Trophoblast cell (in vitro differentiated cells and primary cell): Measurements from ENCODE around the gene GRIN2C.

Source experiments
- DNase-seq, 2 donors: peaks; one replicate each; pipeline ENCODE4 v3.0.0-alpha.2; 2016
- H2AFZ ChIP-seq: 2 replicates; pipeline ENCODE4 v1.6.1; 2013; ENCODE audit warnings: low read length, moderate library complexity, mild to moderate bottlenecking; ENCODE audit not compliant: insufficient read depth, poor library complexity
- H2AK5ac ChIP-seq: 2 replicates; pipeline ENCODE4 v1.6.1; 2013; ENCODE audit warnings: mild to moderate bottlenecking, low read length
- H2BK120ac ChIP-seq: 2 replicates; pipeline ENCODE4 v1.6.1; 2013; ENCODE audit warnings: low read length, mild to moderate bottlenecking, moderate library complexity; ENCODE audit not compliant: insufficient read depth, poor library complexity
- H2BK12ac ChIP-seq: 2 replicates; pipeline ENCODE4 v1.6.1; 2013; ENCODE audit warnings: mild to moderate bottlenecking, low read length, moderate library complexity
- H2BK5ac ChIP-seq: 2 replicates; pipeline ENCODE4 v1.6.1; 2013; ENCODE audit warnings: low read length, low read depth, moderate library complexity, mild to moderate bottlenecking; ENCODE audit not compliant: poor library complexity
- H3K14ac ChIP-seq: 2 replicates; pipeline ENCODE4 v1.6.1; 2013; ENCODE audit warnings: mild to moderate bottlenecking, low read length
- H3K18ac ChIP-seq: 2 replicates; pipeline ENCODE4 v1.6.1; 2013; ENCODE audit warnings: mild to moderate bottlenecking, low read length
- H3K23ac ChIP-seq: 2 replicates; pipeline ENCODE4 v1.6.1; 2013; ENCODE audit warnings: low read length
- H3K27ac ChIP-seq: 2 replicates; pipeline ENCODE4 v1.5.1; 2013; ENCODE audit warnings: low read depth, mild to moderate bottlenecking, inconsistent platforms, low read length, moderate library complexity
- H3K27me3 ChIP-seq: 2 replicates; pipeline ENCODE4 v1.6.1; 2013; ENCODE audit warnings: inconsistent platforms, mild to moderate bottlenecking, low read length, moderate library complexity; ENCODE audit not compliant: insufficient read depth
- H3K36me3 ChIP-seq, 2 experiments: 1 replicate in 1 of 2; 2 replicates in 1 of 2; pipeline ENCODE4 v1.6.1; 2013; ENCODE audit warnings: low read length in 2 of 2, mild to moderate bottlenecking in 2 of 2, moderate library complexity in 1 of 2; ENCODE audit not compliant: insufficient read depth in 2 of 2, control insufficient read depth in 1 of 2
- H3K4ac ChIP-seq: 2 replicates; pipeline ENCODE4 v1.6.1; 2013; ENCODE audit warnings: low read depth, mild to moderate bottlenecking, low read length, moderate library complexity
- H3K4me1 ChIP-seq, 2 experiments: 1 replicate in 1 of 2; 2 replicates in 1 of 2; pipeline ENCODE4 v1.6.1; 2013; ENCODE audit warnings: low read length in 2 of 2, mild to moderate bottlenecking in 2 of 2, moderate library complexity in 1 of 2; ENCODE audit not compliant: insufficient read depth in 2 of 2, control insufficient read depth in 1 of 2
- H3K4me2 ChIP-seq: 2 replicates; pipeline ENCODE4 v1.6.1; 2013; ENCODE audit warnings: inconsistent platforms, mild to moderate bottlenecking, low read length, moderate library complexity
- H3K4me3 ChIP-seq: 2 replicates; pipeline ENCODE4 v1.5.1; 2013; ENCODE audit warnings: mild to moderate bottlenecking, low read depth, low read length, inconsistent platforms
- H3K79me1 ChIP-seq: one replicate; pipeline ENCODE4 v1.6.1; 2013; ENCODE audit warnings: low read length
- H3K79me2 ChIP-seq: 2 replicates; pipeline ENCODE4 v1.6.1; 2013; ENCODE audit warnings: low read length, mild to moderate bottlenecking; ENCODE audit not compliant: control insufficient read depth, insufficient read depth, poor library complexity
- H3K9ac ChIP-seq: 2 replicates; pipeline ENCODE4 v1.6.1; 2013; ENCODE audit warnings: mild to moderate bottlenecking, low read length
- H3K9me3 ChIP-seq: 2 replicates; pipeline ENCODE4 v1.6.1; 2013; ENCODE audit warnings: low read depth, mild to moderate bottlenecking, control low read depth, inconsistent platforms, low read length; ENCODE audit not compliant: insufficient read depth
- H4K12ac ChIP-seq: 2 replicates; pipeline ENCODE4 v1.6.1; 2013; ENCODE audit warnings: low read depth, mild to moderate bottlenecking, low read length, moderate library complexity
- H4K8ac ChIP-seq: 2 replicates; pipeline ENCODE4 v1.6.1; 2013; ENCODE audit warnings: low read depth, mild to moderate bottlenecking, low read length, moderate library complexity
- H4K91ac ChIP-seq: one replicate; pipeline ENCODE4 v1.6.1; 2013; ENCODE audit warnings: low read depth, mild to moderate bottlenecking, low read length, moderate library complexity
- WGBS: extraction: QIAGEN DNeasy Blood & Tissue Kit; methylation state at CpG from one replicate; pipeline ENCODE4 v1.1.7; 2013; ENCODE audit warnings: missing lambda C conversion rate; ENCODE audit not compliant: insufficient read length, insufficient coverage; ENCODE audit errors: extremely low coverage; 5-methylcytosine and 5-hydroxymethylcytosine counted together

The GRIN2C gene

DNA sequence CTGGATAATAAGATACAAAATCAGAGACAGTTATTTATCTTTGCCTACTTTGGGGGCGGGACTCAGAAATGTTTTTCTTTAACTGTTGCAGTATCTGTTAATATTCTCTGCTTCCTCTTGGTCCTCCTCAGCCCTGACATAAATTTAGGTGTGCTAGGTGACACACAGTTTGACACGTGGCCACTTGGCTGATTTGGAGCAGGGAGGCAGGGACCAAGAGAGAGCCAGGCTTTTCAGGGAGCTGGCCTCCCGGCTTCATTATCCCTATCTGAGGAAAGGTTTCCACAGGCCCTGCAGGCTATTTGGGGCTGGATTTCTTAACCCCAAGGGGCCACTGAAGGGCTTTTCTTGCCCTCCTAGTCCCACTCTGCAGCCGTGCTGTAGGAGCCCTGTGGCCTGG lies 63.5 kb downstream of the GRIN2C start:
- Histone ChIP-seq H3K23ac (no peak overlapping the region), H2BK12ac (no peak overlapping the region), H2AFZ (no peak overlapping the region), H2BK5ac (no peak overlapping the region), H3K27ac (no peak overlapping the region), H2AK5ac (no peak overlapping the region), H3K4ac (no peak overlapping the region), H3K79me2 (no peaks in the 10 kb centered on the region), H4K8ac (no peak overlapping the region), H3K14ac (no peak overlapping the region), H3K79me1 (no peaks in the 10 kb centered on the region), H3K18ac (no peak overlapping the region), H4K12ac (no peak overlapping the region), H3K4me3 (no peak overlapping the region), H2BK120ac (no peak overlapping the region), H3K4me2 (no peak overlapping the region), H3K27me3 (no peaks in the 10 kb centered on the region), H3K4me1 (peaks cover 11 to 14% of the 10 kb centered on the region in 2 experiments), H3K36me3 (peaks cover 50 to 60% of the 10 kb centered on the region in 2 experiments), H4K91ac (no peak overlapping the region), H3K9ac (no peak overlapping the region), H3K9me3 (no peaks in the 10 kb centered on the region)
- WGBS: no CpG with 5 or more reads among the region's 4 CpGs
- DNase-seq: no peak

- Histone ChIP-seq H2BK5ac (no peak overlapping the region), H3K4ac (no peak overlapping the region), H2BK120ac (no peak overlapping the region), H3K23ac (no peak overlapping the region), H3K4me3 (no peak overlapping the region), H3K4me1 (peaks cover 6 to 10% of the 10 kb centered on the region in 2 experiments), H3K27me3 (no peaks in the 10 kb centered on the region), H3K79me1 (no peaks in the 10 kb centered on the region), H4K8ac (no peak overlapping the region), H3K36me3 (peaks cover 56 to 61% of the 10 kb centered on the region in 2 experiments), H3K4me2 (no peak overlapping the region), H3K27ac (no peak overlapping the region), H3K79me2 (no peaks in the 10 kb centered on the region), H3K9me3 (no peaks in the 10 kb centered on the region), H3K14ac (no peak overlapping the region), H3K9ac (no peak overlapping the region), H4K12ac (no peak overlapping the region), H2AFZ (no peak overlapping the region), H2AK5ac (no peak overlapping the region), H4K91ac (no peak overlapping the region), H3K18ac (no peak overlapping the region), H2BK12ac (no peak overlapping the region)
- no CpG with 5 or more reads among the region's 18 CpGs for WGBS
- DNase-seq: no peak
Measured at GRCh38 chr17:74795327-74796020, 64.2 kb downstream of the GRIN2C start.

DNA sequence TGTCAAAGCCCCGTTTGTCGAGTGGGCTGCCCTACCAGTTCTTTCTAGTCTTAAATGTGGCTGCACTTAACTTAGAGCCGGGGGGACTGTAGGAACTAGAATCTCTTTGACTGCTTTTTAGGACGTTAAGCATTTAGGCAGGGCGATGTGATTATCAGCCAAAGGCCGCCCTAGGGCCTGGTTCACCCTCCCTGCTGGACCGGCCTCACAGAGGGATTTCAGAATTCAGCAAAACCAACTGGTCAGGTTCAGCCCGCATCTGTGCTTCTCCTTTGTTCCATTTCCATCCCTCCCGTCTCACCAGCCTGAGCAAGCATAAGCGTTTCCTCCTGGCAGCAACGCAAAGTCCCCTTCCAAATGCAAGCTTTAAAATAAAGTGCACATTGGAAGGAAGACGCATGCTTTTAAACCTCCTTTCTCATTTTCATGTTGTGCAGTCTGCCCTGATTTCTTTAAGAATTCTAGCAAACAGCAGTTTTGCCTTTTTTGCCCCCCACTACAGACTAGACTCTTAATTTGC lies 67.0 kb downstream of the GRIN2C start:
- peaks cover 49 to 59% of the 10 kb centered on the region in 2 experiments for H3K36me3 ChIP-seq
- peak; percentile 46 to 75 for DNase-seq
- H3K9ac ChIP-seq: no peak overlapping the region
- no CpG with 5 or more reads among the region's 12 CpGs for WGBS
- H4K12ac ChIP-seq: no peak overlapping the region
- no peak overlapping the region for H2BK5ac ChIP-seq
- no peak overlapping the region for H3K4ac ChIP-seq
- H3K27ac ChIP-seq: no peak overlapping the region
- no peak overlapping the region for H3K4me2 ChIP-seq
- H4K91ac ChIP-seq: no peak overlapping the region
- H2BK120ac ChIP-seq: no peak overlapping the region
- no peak overlapping the region for H3K4me3 ChIP-seq
- H2AFZ ChIP-seq: no peak overlapping the region
- no peak overlapping the region for H3K14ac ChIP-seq
- H3K23ac ChIP-seq: no peak overlapping the region
- no peaks in the 10 kb centered on the region for H3K4me1 ChIP-seq
- no peaks in the 10 kb centered on the region for H3K27me3 ChIP-seq
- H3K79me2 ChIP-seq: no peaks in the 10 kb centered on the region
- H3K18ac ChIP-seq: no peak overlapping the region
- H3K9me3 ChIP-seq: no peaks in the 10 kb centered on the region
- H4K8ac ChIP-seq: no peak overlapping the region
- no peak overlapping the region for H2BK12ac ChIP-seq
- H3K79me1 ChIP-seq: no peaks in the 10 kb centered on the region
- no peak overlapping the region for H2AK5ac ChIP-seq
